Erythroblast (primary cell): Measurements from ENCODE around the gene FEN1.

Experiments
- GATA1 ChIP-seq: IDR thresholded peaks from 2 replicates; pipeline ENCODE4 v1.6.1; 2011; ENCODE audit warnings: low read depth, mild to moderate bottlenecking, control low read depth, low read length, moderate library complexity
- POLR2A ChIP-seq: IDR thresholded peaks from 2 replicates; pipeline ENCODE4 v1.6.1; 2011; ENCODE audit warnings: mild to moderate bottlenecking, low read length

DNA sequence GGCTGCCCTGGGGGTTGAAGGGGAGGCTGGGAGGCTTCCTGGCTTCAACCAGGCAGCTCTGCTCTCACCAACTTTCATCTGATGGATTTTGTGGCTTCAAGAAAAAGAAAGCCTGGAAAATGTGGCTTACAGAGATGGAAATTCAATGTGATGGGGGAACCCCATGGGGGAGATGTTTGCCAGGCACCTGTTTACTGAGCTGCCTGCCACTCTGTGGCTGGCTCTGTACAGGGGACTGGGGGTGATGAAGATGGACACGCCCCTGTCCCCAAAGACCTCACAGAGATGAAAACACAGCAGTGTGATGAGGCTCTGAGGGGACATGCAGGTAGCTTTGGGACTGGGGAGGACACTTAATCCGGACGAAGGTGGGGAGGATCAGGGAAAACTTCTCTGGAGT lies 10.4 kb upstream of the FEN1 start:
- no peak for TF ChIP-seq POLR2A
- no peak for TF ChIP-seq GATA1
